Fibroblast of lung (primary cell): ENCODE data around the gene WRAP73.

Source experiments
- CTCF ChIP-seq, 2 donors: IDR thresholded peaks in 1 of 2; conservative IDR thresholded peaks in 1 of 2; 1 replicate in 1 of 2; 2 replicates in 1 of 2; pipeline ENCODE4 v1.5.1; 2011 to 2012; ENCODE audit warnings: low read length in 2 of 2, control low read depth in 1 of 2, inconsistent platforms in 1 of 2, low read depth in 1 of 2, mild to moderate bottlenecking in 1 of 2
- EZH2 ChIP-seq: IDR thresholded peaks from 2 replicates; pipeline ENCODE4 v1.5.1; 2012; ENCODE audit warnings: low read length, control low read depth, mild to moderate bottlenecking; ENCODE audit errors: missing control alignments

- TF ChIP-seq CTCF (conservative IDR thresholded peaks at IDR 0.05 in 1 of 2, IDR thresholded peaks at IDR 0.05 in 1 of 2; ENCODE audit: low read depth in 1 of 2, low read length in 2 of 2) (no peak), EZH2 (no peak)
Observed at GRCh38 chr1:3679098-3679555, 29.2 kb upstream of the WRAP73 start.
